Measurements from ENCODE around the gene NOS1AP.

NOS1AP gene

GRCh38 chr1:162139211-162139610 is 69.7 kb downstream of the NOS1AP start:
- DNase-seq: no peak

DNA sequence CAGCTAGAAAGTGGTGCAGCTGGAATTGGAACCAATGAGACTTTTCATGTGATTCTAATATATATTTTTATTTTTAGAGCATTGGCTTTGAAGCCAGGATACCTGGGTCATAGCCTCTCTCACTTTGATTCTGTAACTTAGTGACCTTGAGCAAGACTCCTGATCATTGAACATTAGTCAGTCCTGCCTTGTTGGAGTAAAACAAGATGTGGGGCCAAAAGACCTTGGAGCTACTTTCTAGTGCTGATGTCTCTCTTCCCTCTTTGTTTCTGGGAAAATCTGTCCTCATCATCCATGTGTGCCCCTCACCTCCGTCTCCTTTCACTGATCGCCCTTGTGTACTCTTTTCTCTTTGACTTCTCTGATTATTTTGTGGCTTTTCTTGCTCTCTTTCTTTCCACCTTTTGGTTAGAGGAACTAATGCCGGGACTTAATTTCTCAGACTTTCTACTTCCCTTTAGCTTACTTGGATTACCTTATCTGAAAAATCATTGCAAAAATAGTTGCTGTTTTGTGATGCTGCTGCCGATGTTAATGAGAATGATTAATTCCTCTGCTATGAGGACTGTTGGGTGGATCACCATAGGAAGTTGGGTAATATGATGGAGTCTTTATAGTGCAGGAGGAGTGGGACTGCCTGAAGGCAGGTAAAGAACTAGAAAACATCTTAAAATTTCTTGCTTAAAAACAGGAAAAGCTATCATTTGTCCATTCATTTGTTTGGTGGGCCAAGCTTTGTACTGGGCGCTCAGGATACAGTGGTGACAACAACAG is 72.0 kb downstream of the NOS1AP start:
- DNase-seq: no peak

DNA sequence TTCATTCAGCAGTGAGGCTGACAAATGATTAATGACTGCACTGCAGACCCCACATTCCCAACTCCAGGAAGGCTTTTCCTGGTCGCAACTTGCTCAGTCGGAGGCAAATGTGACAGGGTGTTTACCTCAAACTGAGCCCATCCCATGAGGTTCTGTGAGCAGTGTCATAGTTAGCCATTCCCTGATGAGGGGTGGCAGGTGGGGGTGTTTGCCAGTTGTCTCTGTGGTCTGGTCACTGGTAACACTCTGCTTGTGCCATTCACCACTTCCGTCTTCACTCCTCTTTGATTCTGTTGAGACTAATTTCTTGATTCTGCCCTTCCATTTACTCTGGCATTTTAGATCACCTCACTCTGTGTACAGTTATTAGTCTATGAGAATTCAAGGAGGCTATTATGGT is 73.5 kb downstream of the NOS1AP start:
- no peak for DNase-seq

DNA sequence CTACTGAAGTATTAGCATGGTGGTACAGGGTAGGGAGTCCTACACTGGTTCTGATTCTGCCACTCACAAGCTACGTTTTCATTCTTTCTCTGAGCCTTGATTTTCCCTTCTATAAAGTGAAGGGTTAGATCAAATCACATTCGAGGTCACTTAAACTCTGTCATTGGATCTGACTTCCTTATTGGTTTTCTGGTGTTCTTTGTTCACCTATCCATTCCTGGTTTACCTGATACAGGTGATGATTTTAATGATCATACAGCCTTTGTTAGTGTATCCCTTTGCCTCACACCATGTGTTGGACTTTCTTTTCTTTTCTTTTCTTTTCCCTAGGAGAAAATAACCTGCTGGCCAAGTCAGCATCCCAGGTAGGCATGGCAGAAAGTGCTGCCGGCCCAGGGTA is 74.8 kb downstream of the NOS1AP start:
- no peak for DNase-seq

- no peak for DNase-seq
These were observed 75.4 kb downstream of the NOS1AP start for GRCh38 chr1:162144853-162145252.

DNA sequence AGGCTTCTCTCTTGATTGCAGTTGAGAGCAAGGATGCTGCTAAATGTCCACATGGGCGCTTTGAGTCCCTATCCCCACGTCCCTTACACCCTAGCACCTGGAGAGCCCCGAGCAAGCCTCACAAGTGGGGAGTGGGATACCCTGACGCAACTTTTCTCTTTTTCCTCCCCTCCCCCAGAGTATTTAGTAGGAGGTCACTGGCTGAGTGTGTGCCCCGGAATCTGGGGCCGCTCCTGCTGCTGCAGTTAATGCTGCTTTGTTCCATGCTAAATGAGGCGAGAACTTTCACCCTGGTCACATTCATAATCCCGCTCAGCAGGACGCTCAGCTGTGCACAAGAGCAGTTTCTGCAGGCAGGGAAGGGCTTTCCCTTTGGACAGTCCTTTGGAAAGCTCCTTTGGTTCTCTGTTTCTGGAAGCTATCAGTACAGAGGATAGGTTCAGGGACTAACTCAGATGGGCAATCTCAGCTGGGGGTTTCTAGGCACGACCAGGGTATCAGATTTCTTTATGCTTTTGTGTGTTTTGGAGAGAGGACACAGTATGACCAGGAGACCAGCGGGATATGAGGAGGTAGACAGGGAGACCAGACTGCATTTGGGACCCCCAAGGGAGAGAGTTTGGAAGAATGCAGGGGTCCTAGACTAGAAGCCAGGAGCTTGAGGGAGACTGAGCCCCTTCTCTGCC is 75.9 kb downstream of the NOS1AP start:
- no peak for DNase-seq

- no peak for DNase-seq
These were observed 76.6 kb downstream of the NOS1AP start for GRCh38 chr1:162145966-162146696.

- DNase-seq: no peak
These were observed 78.3 kb downstream of the NOS1AP start for GRCh38 chr1:162147760-162148159.

- DNase-seq: no peak
These were observed 80.6 kb downstream of the NOS1AP start for GRCh38 chr1:162150112-162150511.

- DNase-seq: no peak
These were observed 82.7 kb downstream of the NOS1AP start for GRCh38 chr1:162151900-162152829.

GRCh38 chr1:162153374-162153773 is 83.9 kb downstream of the NOS1AP start:
- no peak for DNase-seq

DNA sequence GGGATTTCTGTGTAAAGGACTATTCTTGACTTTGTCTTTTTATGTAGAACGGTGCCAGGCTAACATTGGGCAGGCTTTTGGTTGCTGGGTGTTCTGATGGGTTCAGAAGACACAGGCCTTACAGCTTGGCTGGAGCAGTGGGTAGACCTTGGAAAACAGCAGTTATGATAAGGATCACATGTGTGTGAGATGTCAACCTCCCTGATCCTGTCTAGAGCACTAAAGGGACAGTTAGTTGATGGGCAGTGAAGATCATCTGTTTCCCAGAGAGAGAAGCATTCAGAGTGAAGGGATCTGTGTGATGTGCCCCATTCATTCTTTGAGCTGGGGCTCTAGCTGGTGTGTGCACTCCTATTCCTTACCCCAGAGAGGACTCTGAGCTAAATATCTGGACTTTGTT is 88.0 kb downstream of the NOS1AP start:
- no peak for DNase-seq

DNA sequence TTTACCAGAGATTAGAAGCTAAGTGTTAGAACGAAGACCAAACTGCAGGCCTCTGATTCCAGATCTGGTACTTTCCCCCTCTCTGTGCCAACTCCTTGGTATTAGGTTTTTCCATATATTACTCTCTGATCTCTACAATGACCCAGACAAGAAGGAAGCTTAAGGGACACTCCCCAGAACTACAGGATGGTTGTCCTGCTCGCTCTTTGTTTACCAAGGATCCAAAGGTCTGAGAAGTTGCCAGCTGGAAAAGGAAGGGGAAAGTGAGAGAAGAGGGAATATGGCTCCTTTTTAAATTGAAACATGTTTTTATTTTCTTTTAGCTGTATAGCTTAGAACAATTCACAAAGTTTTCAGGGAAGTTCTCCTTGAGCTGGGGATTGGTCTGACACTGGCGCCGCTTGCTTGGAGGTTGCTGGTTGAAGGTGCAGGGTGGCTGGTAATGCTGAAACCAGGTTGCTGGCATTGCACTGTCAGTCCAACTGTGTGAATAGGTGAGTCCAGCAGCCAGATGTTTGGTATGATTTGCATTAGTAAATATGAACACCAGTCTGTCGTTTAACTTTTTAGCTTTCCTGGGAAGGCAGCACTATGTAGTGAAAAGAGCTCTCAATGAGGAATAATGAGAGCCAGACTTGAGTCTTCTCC is 89.3 kb downstream of the NOS1AP start:
- DNase-seq: no peak

DNA sequence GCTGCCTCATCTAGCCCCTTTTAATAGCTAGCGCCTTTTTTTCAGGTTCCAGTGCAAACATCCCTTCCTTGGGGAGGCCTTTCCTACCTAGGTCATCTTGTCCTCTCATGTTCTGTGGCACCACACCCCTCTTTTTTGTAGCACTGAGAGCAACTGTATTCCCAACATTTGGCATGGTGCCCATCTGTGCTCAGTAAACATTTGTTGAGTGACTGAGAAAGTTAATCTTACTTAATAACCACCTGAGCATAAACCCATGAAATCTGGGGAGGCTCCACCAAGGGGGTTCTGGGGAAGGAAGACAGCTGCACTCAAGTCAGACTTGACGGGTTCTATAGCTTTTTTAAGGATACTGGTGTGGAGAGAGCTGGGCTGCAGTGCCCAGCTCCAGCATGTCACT is 90.0 kb downstream of the NOS1AP start:
- no peak for DNase-seq

DNA sequence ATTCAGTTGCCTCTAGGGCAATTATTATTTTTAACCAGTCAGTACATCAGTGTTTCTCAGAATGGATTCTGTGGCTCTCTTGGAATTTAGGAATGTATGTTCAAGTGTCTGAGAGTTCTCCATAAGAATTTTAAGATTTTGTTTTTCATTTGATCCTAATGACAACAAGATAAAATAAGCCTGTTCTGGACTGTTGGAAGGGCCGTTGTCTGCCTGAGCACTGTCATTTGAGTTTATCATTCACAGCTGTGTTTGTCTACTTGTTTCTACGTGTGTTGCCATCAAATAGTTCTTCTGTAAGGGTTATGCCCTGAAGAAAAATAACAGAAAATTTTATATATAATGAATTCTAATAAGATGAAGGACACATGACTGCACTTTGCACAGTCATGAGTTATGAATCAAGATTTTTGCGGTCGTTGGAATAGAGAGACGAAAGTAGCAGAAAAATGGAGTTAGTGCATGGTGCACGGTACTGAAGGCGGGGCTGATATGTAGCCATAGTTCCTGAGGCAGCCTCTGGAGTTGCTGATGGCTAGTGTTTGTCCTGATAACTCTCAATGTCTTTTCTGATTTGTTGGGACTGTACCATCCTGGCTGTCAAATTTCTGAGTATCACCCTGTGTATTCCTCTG is 92.5 kb downstream of the NOS1AP start:
- no peak for DNase-seq

DNA sequence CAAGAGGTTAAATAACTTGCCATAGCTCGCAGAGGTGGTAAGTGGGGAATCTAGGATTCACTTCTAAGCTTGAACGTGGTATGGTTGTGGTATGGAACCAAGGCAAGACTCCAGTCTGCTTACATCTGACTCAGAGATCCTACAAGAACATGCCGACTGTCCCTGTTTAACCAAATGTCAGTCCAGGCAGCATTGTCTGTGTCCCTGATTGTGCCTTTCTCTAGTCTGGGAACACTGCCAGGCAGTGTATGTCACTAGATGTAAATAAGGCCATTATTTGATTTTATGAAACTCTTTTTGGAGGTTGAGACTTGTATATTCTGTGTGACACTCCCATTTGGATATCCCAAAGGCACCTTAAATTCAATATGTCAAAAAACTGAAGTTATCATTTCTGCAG is 96.0 kb downstream of the NOS1AP start:
- no peak for DNase-seq

DNA sequence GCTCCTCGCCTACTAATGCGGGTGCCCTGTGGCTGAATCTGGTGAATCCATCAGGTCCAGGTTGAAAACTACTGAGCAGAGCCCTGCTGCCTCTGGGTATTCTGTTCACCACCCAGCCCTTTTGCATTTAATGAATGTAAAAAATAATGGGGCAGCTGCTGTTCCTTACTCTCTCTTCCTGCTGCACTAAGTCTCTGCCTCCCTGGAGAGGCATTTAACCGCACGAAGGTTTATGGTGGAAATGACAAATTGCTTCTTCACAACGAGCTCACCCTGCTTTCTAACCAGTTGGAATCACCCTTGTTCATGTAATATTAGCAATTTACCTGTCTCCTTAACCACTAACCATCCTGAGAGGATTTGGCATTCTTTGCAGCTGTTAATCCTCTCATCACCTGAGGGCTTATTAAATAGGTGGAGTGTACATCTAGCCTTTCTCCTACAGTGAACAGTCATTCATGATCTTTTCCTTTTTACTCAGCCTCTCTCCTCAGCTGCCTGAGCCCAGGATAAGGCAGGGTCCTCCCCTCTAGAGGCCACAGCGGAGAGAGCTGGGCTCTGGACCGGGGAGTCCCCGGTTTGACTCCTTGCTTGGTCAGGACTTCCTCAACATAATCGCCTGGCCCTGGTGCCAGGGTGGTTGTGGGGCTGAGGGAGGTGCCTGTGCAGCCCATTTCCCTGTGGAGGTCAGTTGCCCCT is 97.6 kb downstream of the NOS1AP start:
- DNase-seq: no peak

DNA sequence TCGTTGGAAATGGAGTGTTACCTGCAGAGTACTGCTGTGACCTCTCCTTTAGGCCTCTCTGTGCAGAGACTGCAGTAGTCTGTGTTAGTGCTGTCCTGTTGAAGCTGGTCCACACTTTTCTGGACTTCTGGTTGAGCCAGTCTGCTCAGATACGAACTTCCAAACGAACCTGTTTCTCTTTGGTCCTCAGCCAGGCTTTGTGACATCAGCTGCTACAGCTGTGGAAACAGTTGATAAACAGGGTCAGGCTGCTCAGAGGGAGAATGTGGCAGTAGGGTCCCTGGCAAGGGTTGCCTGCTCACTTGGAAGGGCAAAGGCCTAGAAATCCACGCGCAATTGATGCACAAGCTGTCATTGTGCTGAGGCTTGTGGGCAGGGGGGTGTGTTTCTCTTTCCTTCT is 98.8 kb downstream of the NOS1AP start:
- DNase-seq: no peak

DNA sequence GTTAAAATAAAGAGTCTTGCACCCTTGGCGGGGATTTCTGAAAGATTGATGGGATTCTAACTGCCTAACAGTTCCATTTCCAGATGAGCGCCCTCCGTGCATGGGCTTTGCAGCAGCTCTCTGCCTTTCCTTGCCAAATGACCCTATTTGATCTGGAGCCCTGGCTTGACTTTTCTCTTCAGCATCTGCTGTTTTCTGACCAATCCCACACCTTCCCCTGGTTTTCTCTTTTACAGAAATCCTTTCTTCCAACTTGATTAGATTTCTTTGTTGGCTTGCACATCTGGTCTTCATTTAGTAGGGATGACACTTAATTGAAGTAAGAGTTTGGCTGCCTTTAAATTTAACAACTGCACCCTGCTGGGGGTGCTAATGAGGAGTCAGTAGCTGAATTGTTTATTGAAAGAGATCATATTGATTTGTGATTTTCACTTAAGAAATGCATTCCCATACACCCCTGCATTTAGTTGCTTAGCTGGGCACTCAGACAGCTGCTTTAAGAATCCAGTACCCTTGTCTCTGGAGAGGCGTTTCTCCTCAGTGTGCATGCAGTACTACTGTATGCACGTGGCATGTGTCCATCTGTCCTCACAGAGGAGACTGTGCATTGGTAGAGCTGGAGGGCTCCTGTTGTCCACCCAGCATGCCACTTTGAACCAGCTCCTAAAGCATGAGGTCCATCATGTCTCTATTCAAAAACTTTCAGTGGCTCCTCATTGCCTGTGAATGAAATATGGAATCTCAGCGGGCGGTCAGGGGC is 99.7 kb downstream of the NOS1AP start:
- DNase-seq: no peak

DNA sequence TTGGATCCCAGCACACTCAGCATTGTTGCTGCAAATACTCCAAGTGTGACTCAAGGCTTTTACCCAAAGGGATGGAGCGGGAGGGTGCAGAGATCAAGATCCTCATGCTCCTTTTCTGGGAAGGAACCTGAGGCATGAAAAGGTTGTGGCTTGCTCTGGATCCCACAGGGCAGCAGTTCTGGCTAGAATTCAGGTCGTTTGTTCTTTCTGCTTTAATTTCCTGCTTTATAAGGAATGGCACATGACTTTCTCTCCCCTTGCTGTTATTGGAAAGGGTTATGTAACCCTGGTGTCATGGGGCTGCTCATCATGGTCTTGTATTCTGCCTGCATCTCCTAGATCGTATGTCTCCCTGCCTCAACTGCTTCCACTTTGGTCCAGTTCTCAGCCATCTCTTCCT is 101.6 kb downstream of the NOS1AP start:
- no peak for DNase-seq
